ENCODE measurements around the gene LOXL1. TPM values are rescaled to one million over a fixed set of nuclear protein-coding genes. Genes with fewer than 3 reads are reported as not detected.

LOXL1 gene
- total RNA-seq, 1 donor from 2014 or later = 25.1 TPM

GRCh38 chr15:73899197-73900094 is 26.8 kb upstream of the LOXL1 start:
- no peak overlapping the region for H3K27ac Mint-ChIP-seq
- no peak for DNase-seq (ENCODE audit: extremely low spot score, unreplicated experiment)
- no peak for TF ChIP-seq CTCF (conservative IDR thresholded peaks at IDR 0.05)
- peaks cover 24% of the 10 kb centered on the region for H3K27me3 Mint-ChIP-seq
- H3K9me3 Mint-ChIP-seq = no peaks in the 10 kb centered on the region
- H3K4me1 Mint-ChIP-seq (ENCODE audit: unreplicated experiment) = peaks cover 10% of the 10 kb centered on the region
- no peaks in the 10 kb centered on the region for H3K36me3 Mint-ChIP-seq
- no peak overlapping the region for H3K4me3 Mint-ChIP-seq

GRCh38 chr15:73900095-73900712 is 26.1 kb upstream of the LOXL1 start:
- no peak for TF ChIP-seq CTCF (conservative IDR thresholded peaks at IDR 0.05)
- Mint-ChIP-seq H3K4me1 (ENCODE audit: unreplicated experiment) (peaks cover 10% of the 10 kb centered on the region), H3K36me3 (no peaks in the 10 kb centered on the region), H3K9me3 (no peaks in the 10 kb centered on the region), H3K27me3 (peaks cover 23% of the 10 kb centered on the region), H3K27ac (no peak overlapping the region), H3K4me3 (no peak overlapping the region)
- DNase-seq (ENCODE audit: extremely low spot score, unreplicated experiment) = no peak

GRCh38 chr15:73901126-73901810 is 25.0 kb upstream of the LOXL1 start:
- no peaks in the 10 kb centered on the region for H3K36me3 Mint-ChIP-seq
- no peak for TF ChIP-seq CTCF (conservative IDR thresholded peaks at IDR 0.05)
- peaks cover 10% of the 10 kb centered on the region for H3K4me1 Mint-ChIP-seq (ENCODE audit: unreplicated experiment)
- no peak for DNase-seq (ENCODE audit: extremely low spot score, unreplicated experiment)
- peaks cover 19% of the 10 kb centered on the region for H3K27me3 Mint-ChIP-seq
- H3K4me3 Mint-ChIP-seq = no peak overlapping the region
- no peaks in the 10 kb centered on the region for H3K9me3 Mint-ChIP-seq
- no peak overlapping the region for H3K27ac Mint-ChIP-seq

- H3K4me1 Mint-ChIP-seq (ENCODE audit: unreplicated experiment) = peaks cover 10% of the 10 kb centered on the region
- H3K27me3 Mint-ChIP-seq = peaks cover 27% of the 10 kb centered on the region
- DNase-seq (ENCODE audit: extremely low spot score, unreplicated experiment) = no peak
- TF ChIP-seq CTCF (conservative IDR thresholded peaks at IDR 0.05) = no peak
- no peak overlapping the region for H3K4me3 Mint-ChIP-seq
- no peaks in the 10 kb centered on the region for H3K9me3 Mint-ChIP-seq
- H3K36me3 Mint-ChIP-seq = no peaks in the 10 kb centered on the region
- H3K27ac Mint-ChIP-seq = no peak overlapping the region
Measured at GRCh38 chr15:73902121-73903020, 23.9 kb upstream of the LOXL1 start.
